Small intestine (tissue), 7 donors: Measurements from ENCODE around the gene RGS6. TPM values are rescaled to one million over a fixed set of nuclear protein-coding genes. Genes with fewer than 3 reads are reported as not detected.

Source experiments
- DNase-seq, 2 donors: peaks; one replicate each; pipeline versions ENCODE4 v3.0.0 to v3.0.0-alpha.2; 2013
- FAIRE-seq: peaks from 2 replicates; lab custom pipeline; 2012; peaks lifted over from hg19 to GRCh38; lab: Jason Lieb, UNC
- H3K27ac ChIP-seq, 3 donors: one replicate each; pipeline ENCODE4 v1.5.1; 2013; ENCODE audit warnings: low read length in 2 of 3, mild to moderate bottlenecking in 2 of 3, control low read depth in 1 of 3, inconsistent platforms in 1 of 3, low read depth in 1 of 3, moderate library complexity in 1 of 3
- H3K27me3 ChIP-seq, 3 donors: one replicate each; pipeline ENCODE4 v1.6.1; 2013; ENCODE audit warnings: low read length in 3 of 3, inconsistent platforms in 1 of 3; ENCODE audit not compliant: control insufficient read depth in 3 of 3, insufficient read depth in 3 of 3
- H3K36me3 ChIP-seq, 3 donors: one replicate each; pipeline ENCODE4 v1.6.1; 2013; ENCODE audit warnings: low read length in 3 of 3, inconsistent platforms in 1 of 3, low read depth in 1 of 3, mild to moderate bottlenecking in 1 of 3, moderate library complexity in 1 of 3; ENCODE audit not compliant: control insufficient read depth in 3 of 3, insufficient read depth in 2 of 3
- H3K4me1 ChIP-seq, 3 donors: one replicate each; pipeline ENCODE4 v1.6.1; 2013; ENCODE audit warnings: low read length in 2 of 3, inconsistent platforms in 1 of 3, low read depth in 1 of 3, mild to moderate bottlenecking in 1 of 3, moderate library complexity in 1 of 3; ENCODE audit not compliant: control insufficient read depth in 3 of 3, insufficient read depth in 2 of 3
- H3K4me3 ChIP-seq, 3 donors: one replicate each; pipeline ENCODE4 v1.5.1; 2013; ENCODE audit warnings: low read length in 3 of 3, control low read depth in 1 of 3, inconsistent platforms in 1 of 3, low read depth in 1 of 3, mild to moderate bottlenecking in 1 of 3, moderate library complexity in 1 of 3
- H3K9me3 ChIP-seq, 2 donors: one replicate each; pipeline ENCODE4 v1.6.1; 2013; ENCODE audit warnings: low read depth in 1 of 2, low read length in 1 of 2; ENCODE audit not compliant: control insufficient read depth in 2 of 2, insufficient read depth in 1 of 2
- WGBS, 3 donors: extraction: QIAGEN DNeasy Blood & Tissue Kit; methylation state at CpG; one replicate each; pipeline ENCODE4 v1.1.7; 2013; 5-methylcytosine and 5-hydroxymethylcytosine counted together
- polyA plus RNA-seq, 4 donors: library from polyadenylated mRNA; stranded (reverse) in 3 of 4; unstranded in 1 of 4; fragments of 200-250 nt in 3 of 4; fragments of 120-200 nt in 1 of 4; gene quantifications; one replicate each; pipeline versions ENCODE4 v1.2.1 to v1.2.3, GENCODE V29; 2013
- donor health status: healthy with polysubstance abuse.
- donor health status: control.
- donor health status: control.
- donor health status: Bipolar disorder and iron deficiency.
- donor health status: healthy.

RGS6 gene
- polyA plus RNA-seq, 4 donors = 0.54 to 2.1 (median 0.58) TPM; not detected in 1

- no peaks in the 10 kb centered on the region for H3K36me3 ChIP-seq
- H3K27me3 ChIP-seq = peaks cover 0 to 5% (median 0%) of the 10 kb centered on the region in 3 donors
- DNase-seq = no peak
- no peak overlapping the region for H3K4me3 ChIP-seq
- no peak for FAIRE-seq
- 68 to 85% (median 78%) methylated on average over 11 of the region's 11 CpGs for WGBS, 3 donors
- no peak overlapping the region for H3K27ac ChIP-seq
- peaks cover 0 to 3% of the 10 kb centered on the region in 2 donors for H3K9me3 ChIP-seq
- H3K4me1 ChIP-seq = no peaks in the 10 kb centered on the region
These were observed 593.1 kb downstream of the RGS6 start for GRCh38 chr14:72525087-72525915.

DNA sequence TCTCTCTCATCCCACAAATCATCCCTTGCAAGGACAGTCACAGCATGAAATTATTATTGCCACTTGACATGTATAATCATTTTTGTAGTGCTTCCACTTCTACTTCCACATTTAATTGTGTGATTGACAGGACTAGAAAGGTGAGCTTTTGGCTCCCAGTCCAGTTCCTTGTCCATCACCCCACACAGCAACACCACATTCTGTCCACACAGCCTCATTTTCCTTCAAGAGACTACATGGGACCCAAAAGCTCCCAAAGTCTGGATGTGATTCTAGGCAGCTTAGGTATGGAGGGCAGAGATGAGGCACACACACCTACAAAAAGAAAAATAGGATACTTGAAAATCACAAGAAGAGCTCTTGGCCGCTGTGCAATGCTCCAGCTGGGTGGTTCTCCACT is 595.4 kb downstream of the RGS6 start:
- H3K27me3 ChIP-seq = peaks cover 0 to 5% (median 0%) of the 10 kb centered on the region in 3 donors
- 86 to 94% (median 88%) methylated on average over 1 of the region's 1 CpG for WGBS, 3 donors
- FAIRE-seq = no peak
- no peaks in the 10 kb centered on the region for H3K9me3 ChIP-seq
- no peak overlapping the region for H3K4me3 ChIP-seq
- no peaks in the 10 kb centered on the region for H3K36me3 ChIP-seq
- no peak for DNase-seq
- H3K4me1 ChIP-seq = no peaks in the 10 kb centered on the region
- H3K27ac ChIP-seq = no peak overlapping the region

- H3K4me1 ChIP-seq = no peaks in the 10 kb centered on the region
- H3K36me3 ChIP-seq = no peaks in the 10 kb centered on the region
- WGBS, 3 donors = 60 to 69% (median 65%) methylated on average over 6 of the region's 6 CpGs
- peaks cover 0 to 5% of the 10 kb centered on the region in 2 donors for H3K9me3 ChIP-seq
- H3K27ac ChIP-seq = no peak overlapping the region
- no peak for FAIRE-seq
- no peak for DNase-seq
- H3K4me3 ChIP-seq = no peak overlapping the region
- H3K27me3 ChIP-seq = peaks cover 0 to 5% (median 0%) of the 10 kb centered on the region in 3 donors
These were observed 596.0 kb downstream of the RGS6 start for GRCh38 chr14:72528059-72528862.

DNA sequence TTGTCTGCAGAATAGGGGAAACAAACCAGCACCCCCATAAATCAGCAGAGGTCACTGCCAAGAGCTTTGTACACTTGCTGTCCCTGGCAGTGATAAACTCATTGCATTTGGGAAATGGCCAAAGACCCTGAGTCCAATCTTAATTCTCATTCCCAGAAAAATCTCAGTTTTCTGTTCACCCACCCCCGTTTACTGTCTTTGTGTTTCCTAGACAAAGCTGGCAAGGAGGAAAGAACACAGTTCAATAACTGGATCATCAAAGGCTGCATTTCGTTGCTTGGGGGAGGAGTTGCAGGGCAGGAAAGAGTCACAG is 596.6 kb downstream of the RGS6 start:
- FAIRE-seq (no peak), DNase-seq (no peak)
- peaks cover 0 to 5% (median 0%) of the 10 kb centered on the region in 3 donors for H3K27me3 ChIP-seq
- H3K27ac ChIP-seq = no peak overlapping the region
- 43 to 54% (median 51%) methylated on average over 2 of the region's 2 CpGs for WGBS, 3 donors
- H3K4me1 ChIP-seq = no peaks in the 10 kb centered on the region
- H3K4me3 ChIP-seq = no peak overlapping the region
- no peaks in the 10 kb centered on the region for H3K36me3 ChIP-seq
- peaks cover 0 to 5% of the 10 kb centered on the region in 2 donors for H3K9me3 ChIP-seq

DNA sequence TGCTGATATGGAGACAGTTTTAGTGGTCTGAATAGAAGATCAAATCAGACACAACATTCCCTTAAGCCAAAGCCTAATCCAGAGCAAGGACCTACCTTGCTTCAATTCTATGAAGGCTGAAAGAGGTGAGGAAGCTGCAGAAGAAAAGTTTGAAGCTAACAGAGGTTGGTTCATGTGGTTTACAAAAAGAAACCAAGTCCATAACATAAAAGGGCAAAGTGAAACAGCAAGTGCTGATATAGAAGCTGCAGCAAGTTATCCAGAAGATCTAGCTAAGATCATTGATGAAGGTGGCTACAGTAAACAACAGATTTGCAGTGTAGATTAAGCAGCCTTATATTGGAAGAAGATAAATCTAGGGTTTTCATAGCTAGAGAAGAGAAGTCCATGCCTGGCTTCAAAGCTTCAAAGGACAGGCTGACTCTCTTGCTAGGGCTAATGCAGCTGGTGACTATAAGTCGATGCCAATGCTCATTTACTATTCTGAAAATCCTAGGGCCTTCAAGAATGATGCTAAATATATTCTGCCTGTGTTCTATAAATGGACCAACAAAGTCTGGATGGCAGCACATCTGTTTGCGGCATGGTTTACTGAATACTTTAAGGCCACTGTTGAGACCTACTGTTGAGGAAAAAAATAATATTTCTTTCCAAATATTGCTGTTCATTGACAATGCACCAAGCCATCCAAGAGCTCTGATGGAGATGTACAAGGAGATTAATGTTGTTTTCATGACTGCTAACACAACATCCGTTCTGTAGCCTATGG is 600.6 kb downstream of the RGS6 start:
- 80 to 92% (median 82%) methylated on average over 3 of the region's 3 CpGs for WGBS, 3 donors
- no peak overlapping the region for H3K4me3 ChIP-seq
- DNase-seq (no peak), FAIRE-seq (no peak)
- no peaks in the 10 kb centered on the region for H3K4me1 ChIP-seq
- H3K9me3 ChIP-seq = peaks cover 0 to 9% of the 10 kb centered on the region in 2 donors
- H3K27ac ChIP-seq = no peak overlapping the region
- no peaks in the 10 kb centered on the region for H3K36me3 ChIP-seq
- peaks cover 0 to 5% (median 0%) of the 10 kb centered on the region in 3 donors for H3K27me3 ChIP-seq

DNA sequence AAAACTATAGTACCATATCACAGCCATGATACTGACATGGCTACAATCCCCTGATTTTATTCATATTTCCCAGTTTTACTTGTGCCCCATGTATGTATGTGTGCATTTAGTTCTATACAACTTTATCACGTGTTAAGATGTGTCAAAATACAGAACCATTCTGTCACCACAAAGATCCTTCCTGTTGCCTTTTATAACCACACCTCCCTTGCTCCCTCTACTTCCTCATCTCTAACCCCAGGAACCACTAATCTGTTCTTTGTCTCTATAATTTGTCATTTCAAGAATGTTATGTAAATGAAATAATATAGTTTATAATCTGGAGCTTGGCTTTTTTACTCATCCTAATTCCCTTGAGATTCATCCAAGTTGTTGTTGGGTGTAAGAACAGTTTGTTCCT is 603.3 kb downstream of the RGS6 start:
- WGBS, 3 donors = 43 to 67% (median 53%) methylated on average over 1 of the region's 1 CpG
- H3K4me3 ChIP-seq = no peak overlapping the region
- no peaks in the 10 kb centered on the region for H3K4me1 ChIP-seq
- DNase-seq = peak in 1 of 2 donors; percentile 13
- no peak overlapping the region for H3K27ac ChIP-seq
- peaks cover 0 to 9% of the 10 kb centered on the region in 2 donors for H3K9me3 ChIP-seq
- no peak for FAIRE-seq
- H3K36me3 ChIP-seq = no peaks in the 10 kb centered on the region
- no peaks in the 10 kb centered on the region for H3K27me3 ChIP-seq

- DNase-seq (no peak), FAIRE-seq (no peak)
- WGBS, 3 donors = 76 to 86% (median 85%) methylated on average over 3 of the region's 3 CpGs
- H3K4me3 ChIP-seq = no peak overlapping the region
- no peaks in the 10 kb centered on the region for H3K4me1 ChIP-seq
- H3K27ac ChIP-seq = no peak overlapping the region
- no peaks in the 10 kb centered on the region for H3K36me3 ChIP-seq
- H3K9me3 ChIP-seq = peaks cover 0 to 5% of the 10 kb centered on the region in 2 donors
- H3K27me3 ChIP-seq = peaks cover 0 to 2% (median 0%) of the 10 kb centered on the region in 3 donors
These were observed 606.2 kb downstream of the RGS6 start for GRCh38 chr14:72538387-72538786.
